ENCODE measurements around the gene FREY1.

GRCh38 chr11:45915446-45915845 is 8.4 kb upstream of the FREY1 start:
- TF ChIP-seq CTCF (conservative IDR thresholded peaks at IDR 0.05 in 1 of 2, IDR thresholded peaks at IDR 0.05 in 1 of 2; ENCODE audit: low read depth in 1 of 2, low read length in 2 of 2), result no peak
- no peak for TF ChIP-seq EZH2 (IDR thresholded peaks at IDR 0.05; ENCODE audit: low read length, missing control alignments)
